ENCODE results near the gene COA5. TPM values are rescaled to one million over a fixed set of nuclear protein-coding genes. Genes with fewer than 3 reads are reported as not detected.

COA5 gene
- polyA plus RNA-seq, 2 of the 4 experiments (the other 2 are of a cell fraction), result 32.7 to 43.3 TPM

- Histone ChIP-seq H3K4me3 (no peak overlapping the region), H3K4me1 (no peaks in the 10 kb centered on the region), H3K27ac (no peak overlapping the region), H3K9me3 (no peaks in the 10 kb centered on the region), H3K4me2 (no peak overlapping the region)
- WGBS (ENCODE audit: missing lambda C conversion rate), result 72% methylated on average over 10 of the region's 10 CpGs
- no peak for FAIRE-seq
- ChIA-PET POLR2A (no interaction called here), CTCF (interaction anchor here (1.2 to 3.6 kb wide), 3 partner anchors 8 to 164 kb away, joined by 5 to 20 read pairs (median 7); no protein-coding TSS in a partner anchor)
- peak; percentile 62 to 70; a peak in 4 of 6 replicates for ATAC-seq
- TF ChIP-seq MAX (IDR thresholded peaks at IDR 0.05) (no peak), FOSL2 (IDR thresholded peaks at IDR 0.05) (no peak), FOSL2 (CRISPR knock-in tag; IDR thresholded peaks at IDR 0.05) (no peak), BCL3 (IDR thresholded peaks at IDR 0.05) (no peak), ZNF302 (CRISPR knock-in tag; IDR thresholded peaks at IDR 0.05) (no peak), HES2 (IDR thresholded peaks at IDR 0.05) (no peak)
- no peak for DNase-seq (ENCODE audit: low read depth in 1 of 2, low spot score in 1 of 2)
Measured at GRCh38 chr2:98577313-98577712, 31.0 kb downstream of the COA5 start.

- H3K4me3 ChIP-seq, result no peak overlapping the region
- ChIA-PET POLR2A (no interaction called here), CTCF (interaction anchor here (1.2 to 1.8 kb wide), 2 partner anchors 161 to 164 kb away, joined by 5 to 7 read pairs; no protein-coding TSS in a partner anchor)
- TF ChIP-seq RCOR1 (IDR thresholded peaks at IDR 0.05; ENCODE audit: low read depth, low read length) (no peak), RARB (CRISPR knock-in tag; IDR thresholded peaks at IDR 0.05) (no peak), PBX3 (IDR thresholded peaks at IDR 0.05) (no peak), ZSCAN20 (CRISPR knock-in tag; IDR thresholded peaks at IDR 0.05) (no peak), ATOH8 (CRISPR knock-in tag; IDR thresholded peaks at IDR 0.05; ENCODE audit: low read depth) (no peak), GATA3 (IDR thresholded peaks at IDR 0.05; ENCODE audit: borderline replicate concordance) (no peak), POLR2A (IDR thresholded peaks at IDR 0.05; ENCODE audit: low read length) (no peak), HOXB13 (CRISPR knock-in tag; IDR thresholded peaks at IDR 0.05; ENCODE audit: low read depth) (no peak), RNF2 (IDR thresholded peaks at IDR 0.05; ENCODE audit: borderline replicate concordance, low read depth) (no peak), MAZ (IDR thresholded peaks at IDR 0.05; ENCODE audit: borderline replicate concordance, low read depth, low read length) (no peak), ELK1 (IDR thresholded peaks at IDR 0.05; ENCODE audit: low read depth, low read length) (no peak), TFCP2L1 (CRISPR knock-in tag; IDR thresholded peaks at IDR 0.05) (no peak), HDAC2 (IDR thresholded peaks at IDR 0.05) (no peak), POLR2AphosphoS2 (conservative IDR thresholded peaks at IDR 0.05; ENCODE audit: low read length) (no peak), CBX8 (IDR thresholded peaks at IDR 0.05) (no peak), NPAS2 (CRISPR knock-in tag; IDR thresholded peaks at IDR 0.05; ENCODE audit: borderline replicate concordance) (no peak)
- H3K27ac ChIP-seq, result no peak overlapping the region
- peak in 1 of 2 experiments; percentile 20; a peak in 2 of 6 replicates for ATAC-seq
- H3K9me3 ChIP-seq, result no peaks in the 10 kb centered on the region
- H3K4me1 ChIP-seq, result no peaks in the 10 kb centered on the region
- H3K4me2 ChIP-seq, result no peak overlapping the region
- FAIRE-seq, result no peak
- DNase-seq (ENCODE audit: low read depth in 1 of 2, low spot score in 1 of 2), result no peak
- WGBS (ENCODE audit: missing lambda C conversion rate), result 97% methylated on average over 12 of the region's 22 CpGs
Measured at GRCh38 chr2:98576666-98577312, 31.5 kb downstream of the COA5 start.
